ENCODE data around the gene NME7.
"Not testable (repeated sequence)": the region's sequence is repeated elsewhere in the genome, so short reads cannot be mapped to it uniquely, and the experiment has no call there.

Gene NME7

DNA sequence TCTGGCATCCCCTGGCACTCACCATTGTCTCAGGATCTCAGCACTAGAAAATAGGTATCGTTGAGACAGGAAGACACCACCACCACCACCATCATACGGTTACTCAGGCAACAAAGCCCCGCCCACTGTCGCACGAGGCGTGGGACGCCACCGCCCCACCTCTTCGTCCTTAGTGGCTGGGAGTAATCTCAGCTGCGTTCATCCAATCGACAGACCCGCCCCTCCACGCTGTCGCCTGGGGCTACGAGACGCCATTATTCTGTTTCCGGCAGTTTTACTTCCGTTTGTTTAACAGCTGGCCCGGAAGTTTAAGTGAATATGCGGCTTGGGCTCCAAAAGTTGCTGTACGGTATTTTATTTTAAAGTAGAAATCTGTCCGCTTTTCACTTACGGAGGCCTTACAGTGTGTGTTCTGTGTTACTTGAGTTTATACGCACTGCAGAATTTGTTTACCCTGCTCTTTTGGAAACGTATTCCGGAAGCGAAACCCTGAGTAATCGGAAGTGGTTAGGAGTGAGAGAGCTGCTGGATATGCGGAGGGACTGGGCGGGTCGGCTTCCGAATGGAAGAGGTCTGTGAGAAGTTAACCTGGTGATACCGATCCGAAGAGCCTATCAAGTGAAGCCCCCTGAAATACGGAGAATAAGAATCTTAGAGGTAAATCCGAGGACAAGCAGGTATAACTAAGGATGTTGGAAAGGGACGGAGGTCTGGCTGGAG, at the start of gene NME7, which contains the start of gene BLZF1:
Gene NME7, minus strand, starts transcription at position 112 of the 720 bp plus-strand sequence. Its CDS starts 87 bp downstream, at position 25.
Gene BLZF1, plus strand, starts transcription at position 510 of the 720 bp plus-strand sequence. CDS start 1,328 bp downstream, outside the sequence.
- DNase-seq: peak; percentile 100

DNA sequence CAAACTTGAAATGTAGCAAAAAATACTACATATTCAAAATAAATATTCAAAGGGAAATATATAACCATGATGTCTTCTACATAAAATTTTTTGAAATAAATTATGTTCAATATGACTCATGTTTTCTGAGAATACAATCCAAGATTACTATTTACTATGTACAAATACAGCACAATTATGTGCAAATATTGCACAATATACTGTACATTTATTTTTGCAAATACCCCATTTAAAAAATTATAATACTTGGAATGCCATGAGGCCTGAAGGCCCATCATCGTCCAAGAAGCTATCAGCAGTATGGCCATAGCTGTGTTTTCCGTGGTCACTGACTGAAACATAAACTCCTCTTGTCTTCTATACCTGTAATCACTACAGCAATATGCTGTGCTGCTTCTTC, 47.4 kb upstream of the NME7 start:
- no peak for DNase-seq

- DNase-seq: not testable (repeated sequence)
These were observed 40.7 kb upstream of the NME7 start for GRCh38 chr1:169408340-169408739.

DNA sequence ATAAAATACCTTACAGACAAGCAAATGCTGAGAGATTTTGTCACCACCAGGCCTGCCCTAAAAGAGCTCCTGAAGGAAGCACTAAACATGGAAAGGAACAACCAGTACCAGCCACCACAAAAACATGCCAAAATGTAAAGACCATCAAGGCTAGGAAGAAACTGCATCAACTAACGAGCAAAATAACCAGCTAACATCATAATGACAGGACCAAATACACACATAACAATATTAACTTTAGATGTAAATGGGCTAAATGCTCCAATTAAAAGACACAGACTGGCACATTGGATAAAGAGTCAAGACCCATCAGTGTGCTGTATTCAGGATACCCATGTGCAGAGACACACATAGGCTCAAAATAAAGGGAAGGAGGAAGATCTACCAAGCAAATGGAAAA, 35.0 kb upstream of the NME7 start:
- not testable (repeated sequence) for DNase-seq

GRCh38 chr1:169395955-169396354, 28.4 kb upstream of the NME7 start:
- DNase-seq: no peak

DNA sequence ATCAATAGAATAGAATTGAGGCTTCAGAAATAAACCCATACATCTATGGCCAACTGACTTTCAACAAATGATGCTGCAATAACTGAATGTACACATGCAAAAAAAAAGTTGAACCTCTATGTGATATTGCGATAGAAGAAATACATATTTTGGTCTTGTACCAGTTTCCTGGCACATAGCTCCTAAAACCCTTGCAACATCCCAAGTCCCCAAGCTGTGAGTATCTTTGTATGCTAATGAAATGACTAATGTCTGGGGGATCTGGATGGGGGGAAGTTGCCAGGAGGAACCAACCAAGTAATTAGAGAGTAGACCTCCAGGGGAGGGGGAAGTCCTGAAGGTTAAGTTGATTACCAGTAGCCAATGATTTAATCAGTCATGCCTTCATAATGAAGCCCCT, 24.8 kb upstream of the NME7 start:
- DNase-seq: no peak

DNA sequence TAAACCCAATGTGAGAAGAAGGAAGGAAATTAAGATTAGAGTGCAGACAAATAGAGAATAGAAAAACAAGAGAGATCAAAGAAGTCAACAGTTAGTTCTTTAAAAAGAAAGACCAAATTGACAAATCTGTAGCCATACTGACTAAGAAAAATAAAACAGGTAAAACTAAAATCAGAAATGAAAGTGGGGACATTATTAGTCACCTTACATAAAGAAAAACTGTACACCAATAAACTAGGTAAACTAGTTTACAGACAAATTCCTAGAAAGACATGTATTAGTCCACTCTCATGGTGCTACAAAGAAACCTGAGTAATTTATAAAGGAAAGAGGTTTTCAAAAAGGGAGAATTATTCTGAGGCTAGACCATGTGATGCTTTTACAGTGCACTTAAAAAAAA, 22.7 kb upstream of the NME7 start:
- DNase-seq: no peak

DNA sequence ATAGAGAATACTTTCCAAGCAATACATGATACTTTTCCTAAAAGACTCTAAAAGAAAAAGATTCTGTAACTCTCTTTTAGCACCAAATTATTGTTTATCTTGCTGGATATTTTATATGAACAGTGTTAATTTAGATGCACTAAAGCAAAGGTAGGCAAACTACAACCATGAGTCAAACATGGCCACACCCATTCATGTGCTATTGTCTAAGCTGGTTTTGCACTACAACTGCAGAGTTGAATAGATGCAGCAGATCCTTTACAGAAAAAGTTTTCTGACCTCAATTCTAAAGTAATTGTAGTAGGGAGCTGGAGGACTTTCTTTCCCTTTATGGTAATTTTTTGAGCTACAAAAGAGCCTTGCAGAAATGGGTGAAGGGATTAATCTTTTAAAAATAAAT, 19.8 kb upstream of the NME7 start:
- no peak for DNase-seq

GRCh38 chr1:169383449-169383848, 15.9 kb upstream of the NME7 start:
- DNase-seq: no peak

GRCh38 chr1:169381162-169381561, 13.6 kb upstream of the NME7 start:
- no peak for DNase-seq

DNA sequence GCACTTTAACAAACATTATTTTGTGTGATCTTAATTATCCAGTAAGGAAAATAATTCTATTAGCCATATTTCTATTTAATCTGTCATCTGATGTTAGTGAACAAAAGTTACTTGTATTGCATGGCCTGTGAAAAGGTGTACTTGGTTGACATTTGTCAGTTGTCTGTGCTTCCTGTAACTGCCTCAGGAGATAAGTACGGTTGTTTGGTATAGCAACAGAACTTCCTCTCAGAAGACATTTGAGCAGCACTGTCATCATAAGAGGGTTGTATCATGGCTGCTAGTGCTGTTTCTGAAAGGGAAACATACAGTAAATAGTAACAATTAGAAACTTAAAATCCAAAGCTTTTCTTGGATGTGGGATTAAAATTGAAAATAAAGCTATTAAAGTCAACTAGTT, 3.8 kb upstream of the NME7 start:
- no peak for DNase-seq

DNA sequence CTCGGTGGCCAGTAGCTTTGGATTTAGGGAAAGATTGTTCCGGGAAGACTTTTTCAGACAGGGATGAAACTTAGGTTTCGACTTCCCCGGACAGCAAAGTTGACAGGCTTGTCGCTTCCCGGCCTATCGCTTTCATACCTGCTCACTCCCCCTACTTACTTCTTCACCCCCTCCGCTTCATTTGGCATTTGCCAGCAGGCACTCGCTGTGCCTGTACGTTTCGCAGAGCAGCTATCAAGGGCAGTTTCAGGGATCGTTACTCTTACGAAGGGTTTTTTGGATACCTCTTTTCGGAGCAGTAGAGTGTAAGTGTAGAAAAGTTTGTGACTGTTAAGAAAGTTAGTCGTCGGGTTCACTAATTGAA, 791 bp upstream of the NME7 start:
- DNase-seq: peak; percentile 76

GRCh38 chr1:169367096-169367685, 406 bp downstream of the NME7 start:
- DNase-seq: no peak

DNA sequence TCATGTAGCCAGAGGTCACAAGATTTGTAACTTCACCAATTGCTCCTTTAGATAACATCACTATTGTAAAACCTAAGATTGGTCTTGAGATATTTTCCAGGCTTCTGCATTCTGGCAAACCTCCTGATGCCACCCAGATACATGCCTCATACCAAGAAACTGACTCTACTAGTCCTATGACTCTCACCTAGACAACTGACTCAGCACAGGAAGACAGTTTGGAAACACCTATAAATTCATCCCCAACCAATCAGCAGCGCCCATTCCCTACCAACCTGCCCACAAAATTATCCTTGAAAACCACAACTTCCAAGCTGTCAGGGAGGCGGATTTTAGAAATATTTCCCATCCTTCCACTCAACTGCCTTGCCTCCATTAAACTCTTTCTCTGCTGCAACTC, 2.6 kb downstream of the NME7 start:
- no peak for DNase-seq

GRCh38 chr1:169363046-169363730, 4.4 kb downstream of the NME7 start:
- DNase-seq: peak; percentile 68

DNA sequence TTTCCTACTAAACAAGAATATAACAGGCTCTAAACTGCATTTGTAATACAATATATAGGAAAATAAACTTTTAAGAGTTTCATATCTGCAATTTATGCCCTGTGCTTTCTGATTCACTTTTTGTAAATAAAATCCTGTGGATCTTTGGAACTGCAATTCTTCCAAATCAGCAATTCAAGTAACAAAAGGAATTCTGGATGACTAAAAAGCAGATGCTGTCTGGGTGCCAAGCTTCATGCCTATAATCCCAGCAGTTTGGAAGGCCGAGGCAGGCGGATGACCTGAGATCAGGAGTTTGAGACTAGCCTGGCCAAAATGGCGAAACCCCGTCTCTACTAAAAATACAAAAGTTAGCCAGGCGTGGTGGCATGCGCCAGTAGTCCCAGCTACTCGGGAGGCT, 6.3 kb downstream of the NME7 start:
- no peak for DNase-seq

GRCh38 chr1:169360415-169360814, 7.2 kb downstream of the NME7 start:
- no peak for DNase-seq

DNA sequence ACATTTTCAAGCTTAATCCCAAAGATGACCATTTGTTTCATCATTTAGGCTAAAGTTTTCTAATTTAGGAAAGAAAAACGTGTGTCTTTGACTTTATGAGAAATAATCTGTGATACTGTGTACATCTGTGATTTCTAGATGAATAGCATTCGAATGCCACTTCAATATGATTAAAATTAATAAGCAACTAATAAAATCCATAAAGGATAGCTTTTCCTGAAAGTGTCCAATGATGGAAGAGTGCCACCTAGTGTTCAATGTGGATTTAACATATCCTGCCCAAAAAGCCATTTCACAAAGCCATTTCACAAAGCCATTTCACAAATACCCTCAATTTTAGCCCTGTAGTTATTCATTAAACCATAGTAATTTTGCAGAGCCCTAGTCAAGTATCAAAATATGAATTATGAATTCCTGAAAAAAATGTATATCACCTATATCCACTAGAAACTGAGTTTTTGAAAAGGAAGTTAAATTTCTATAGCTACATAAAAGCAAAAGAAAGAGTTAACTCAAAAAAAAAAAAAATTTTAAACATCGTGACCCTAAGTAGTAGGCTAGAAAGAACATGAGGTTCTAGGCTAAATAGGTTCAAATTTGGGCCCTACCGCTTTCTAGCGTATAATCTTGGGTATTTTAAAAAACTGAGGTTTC, 19.1 kb downstream of the NME7 start:
- no peak for DNase-seq

DNA sequence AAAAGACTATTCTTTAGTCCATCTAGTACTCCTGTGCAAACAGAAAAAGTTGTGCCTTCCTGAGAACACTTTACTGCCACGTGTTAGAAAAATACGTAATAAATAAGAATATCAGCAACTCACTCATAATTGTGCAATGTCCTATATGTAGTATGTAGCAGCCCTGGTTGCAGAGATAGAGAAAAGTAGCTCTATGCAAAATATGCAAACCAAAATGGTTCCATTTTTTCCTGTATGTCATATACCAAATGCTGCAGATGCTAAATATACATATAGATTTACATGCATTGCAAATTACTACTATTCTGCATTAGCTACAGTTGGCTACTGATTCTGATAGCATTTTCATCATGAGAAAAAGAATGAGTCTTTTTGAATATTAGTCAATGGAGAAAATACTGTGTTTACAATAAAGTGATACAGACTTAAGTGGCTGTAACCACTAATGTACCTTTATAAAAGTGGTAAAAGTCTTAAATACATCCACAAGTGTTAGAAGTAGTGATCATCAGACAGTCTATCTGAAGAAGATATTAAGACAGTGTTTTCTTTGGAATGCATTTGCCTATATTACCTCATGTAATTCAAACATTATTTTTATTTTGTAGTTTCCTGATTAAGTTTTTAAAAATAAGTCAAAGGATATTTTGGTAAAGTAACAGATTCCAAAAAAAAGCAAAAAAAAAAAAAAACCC, 19.8 kb downstream of the NME7 start:
- no peak for DNase-seq

GRCh38 chr1:169346036-169346589, 21.5 kb downstream of the NME7 start:
- no peak for DNase-seq

DNA sequence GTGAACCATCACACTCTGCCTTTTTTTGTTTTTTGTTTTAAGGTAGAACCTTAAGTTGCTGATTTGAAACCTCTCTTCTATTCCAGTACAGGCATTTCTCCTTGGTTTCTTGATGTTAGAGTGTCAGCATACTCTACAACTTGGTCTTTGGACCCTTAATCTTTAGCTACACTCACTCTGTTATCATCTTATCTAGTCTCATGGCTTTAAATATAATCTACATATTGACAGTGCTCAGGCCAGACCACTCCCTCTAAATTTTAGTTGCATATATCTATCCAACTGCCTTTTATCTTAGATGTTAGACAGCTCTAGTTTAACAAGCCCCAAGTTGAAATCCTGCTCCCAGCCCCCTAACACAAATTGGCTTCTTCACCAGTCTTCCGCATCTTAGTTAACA, 22.1 kb downstream of the NME7 start:
- DNase-seq: no peak

GRCh38 chr1:169342096-169342495, 25.5 kb downstream of the NME7 start:
- not testable (repeated sequence) for DNase-seq

GRCh38 chr1:169340882-169341281, 26.7 kb downstream of the NME7 start:
- DNase-seq: no peak
